HG03354 (cell line): ENCODE measurements around the gene POU3F3.

Experiments used
- ATAC-seq: cut with Tn5 transposase; IDR thresholded peaks from one replicate; pipeline ENCODE4 v1.9.1; 2021; ENCODE audit warnings: mild to moderate bottlenecking; ENCODE audit not compliant: unreplicated experiment, poor library complexity, severe bottlenecking

Gene POU3F3

GRCh38 chr2:104871649-104871971 is 17.7 kb downstream of the POU3F3 start:
- no peak for ATAC-seq

GRCh38 chr2:104871972-104872865 is 18.3 kb downstream of the POU3F3 start:
- ATAC-seq = no peak

GRCh38 chr2:104872866-104873688 is 19.2 kb downstream of the POU3F3 start:
- ATAC-seq = peak; percentile 87

- peak; percentile 8 for ATAC-seq
Observed at GRCh38 chr2:104873689-104874054, 19.8 kb downstream of the POU3F3 start.

- ATAC-seq = no peak
Observed at GRCh38 chr2:104874230-104874629, 20.3 kb downstream of the POU3F3 start.

- ATAC-seq = no peak
Observed at GRCh38 chr2:104875262-104875661, 21.3 kb downstream of the POU3F3 start.

- ATAC-seq = no peak
Observed at GRCh38 chr2:104876606-104877570, 23.0 kb downstream of the POU3F3 start.

GRCh38 chr2:104878863-104879512 is 25.1 kb downstream of the POU3F3 start:
- no peak for ATAC-seq

GRCh38 chr2:104880076-104880475 is 26.2 kb downstream of the POU3F3 start:
- no peak for ATAC-seq

GRCh38 chr2:104883357-104883756 is 29.4 kb downstream of the POU3F3 start:
- ATAC-seq = no peak

- no peak for ATAC-seq
Observed at GRCh38 chr2:104885119-104885782, 31.3 kb downstream of the POU3F3 start.

- no peak for ATAC-seq
Observed at GRCh38 chr2:104887676-104888075, 33.8 kb downstream of the POU3F3 start.

- ATAC-seq = no peak
Observed at GRCh38 chr2:104888489-104889258, 34.8 kb downstream of the POU3F3 start.

- no peak for ATAC-seq
Observed at GRCh38 chr2:104889291-104889959, 35.5 kb downstream of the POU3F3 start.

GRCh38 chr2:104889960-104890684 is 36.2 kb downstream of the POU3F3 start:
- ATAC-seq = no peak

- ATAC-seq = no peak
Observed at GRCh38 chr2:104890685-104891069, 36.8 kb downstream of the POU3F3 start.

GRCh38 chr2:104891145-104891544 is 37.2 kb downstream of the POU3F3 start:
- no peak for ATAC-seq
